NCI-H2196 (cell line): ENCODE results near the gene TUSC2.

Source experiments
- DNase-seq: peaks from one replicate; lab custom pipeline; 2025; ENCODE audit not compliant: unreplicated experiment; lab: John Stamatoyannopoulos, UW

TUSC2 gene, protein sequence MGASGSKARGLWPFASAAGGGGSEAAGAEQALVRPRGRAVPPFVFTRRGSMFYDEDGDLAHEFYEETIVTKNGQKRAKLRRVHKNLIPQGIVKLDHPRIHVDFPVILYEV

DNA sequence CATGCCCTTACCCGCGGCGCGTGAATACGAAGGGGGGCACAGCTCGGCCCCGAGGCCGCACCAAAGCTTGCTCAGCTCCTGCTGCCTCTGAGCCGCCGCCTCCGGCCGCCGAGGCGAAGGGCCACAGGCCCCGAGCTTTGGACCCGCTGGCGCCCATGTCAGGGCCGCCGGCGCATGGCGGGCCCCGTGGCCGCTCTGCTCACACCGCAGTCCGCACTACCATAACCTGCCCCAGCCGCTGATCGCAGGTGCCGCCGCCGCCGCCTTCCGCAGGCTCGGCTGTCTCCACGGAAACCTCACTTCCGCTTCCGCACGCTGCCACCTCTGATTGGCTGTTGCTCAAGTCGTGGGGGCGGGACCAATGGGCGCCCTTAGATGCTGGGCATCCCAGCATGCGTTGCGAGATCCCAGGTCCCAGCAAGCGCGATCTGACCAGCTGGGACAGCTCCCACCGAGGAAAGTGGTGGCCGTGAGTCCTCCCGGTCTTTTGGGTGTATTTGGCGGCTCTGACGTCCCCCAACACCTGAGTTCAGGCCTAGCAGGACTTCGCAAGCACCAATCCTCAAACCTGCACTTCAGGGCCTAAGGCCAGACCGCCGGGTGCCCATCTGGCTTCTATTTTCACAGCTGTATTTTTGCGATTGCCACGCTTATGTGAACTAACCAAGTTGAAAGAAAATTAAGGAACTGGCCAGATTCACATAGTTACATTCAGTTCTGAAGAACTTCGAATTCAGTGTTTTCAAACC is at the start of gene TUSC2:
TUSC2 (minus strand) TSS at position 281 of the 749 bp plus-strand sequence; CDS start at position 157, 124 bp downstream.
- DNase-seq, result peak; percentile 89

DNA sequence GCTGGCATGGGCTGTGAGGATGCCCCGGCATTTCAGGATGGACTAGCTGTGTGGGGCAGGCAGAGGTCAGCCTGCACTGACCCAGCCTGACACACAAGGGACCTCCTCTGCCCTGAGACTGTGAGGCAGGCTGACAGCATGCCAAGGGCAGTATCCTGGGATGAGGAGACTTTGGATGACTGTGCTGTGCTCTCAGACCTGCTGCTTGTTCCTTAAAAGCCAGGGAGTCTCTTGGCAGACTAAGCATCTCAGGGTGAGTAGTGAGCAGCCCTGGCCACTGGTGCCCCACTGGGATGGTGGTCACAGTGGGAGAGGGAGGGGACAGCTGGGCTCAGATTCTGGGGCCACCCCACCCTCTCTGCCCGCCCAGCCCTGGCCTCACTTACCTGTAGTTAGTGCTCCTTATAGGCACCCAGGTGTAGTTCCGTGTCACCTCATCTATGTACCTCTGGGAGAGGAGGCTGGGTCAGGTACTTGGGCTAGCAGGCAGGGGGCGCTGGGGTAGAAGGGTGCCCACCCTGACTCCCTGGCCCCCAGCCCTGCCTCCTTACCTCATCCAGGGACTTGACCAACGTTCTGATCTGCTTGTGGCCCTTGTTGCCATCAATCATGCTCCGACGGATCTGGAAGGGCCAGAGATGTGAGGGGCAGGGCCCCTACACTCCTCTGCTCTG is 47.4 kb upstream of the TUSC2 start:
- no peak for DNase-seq

DNA sequence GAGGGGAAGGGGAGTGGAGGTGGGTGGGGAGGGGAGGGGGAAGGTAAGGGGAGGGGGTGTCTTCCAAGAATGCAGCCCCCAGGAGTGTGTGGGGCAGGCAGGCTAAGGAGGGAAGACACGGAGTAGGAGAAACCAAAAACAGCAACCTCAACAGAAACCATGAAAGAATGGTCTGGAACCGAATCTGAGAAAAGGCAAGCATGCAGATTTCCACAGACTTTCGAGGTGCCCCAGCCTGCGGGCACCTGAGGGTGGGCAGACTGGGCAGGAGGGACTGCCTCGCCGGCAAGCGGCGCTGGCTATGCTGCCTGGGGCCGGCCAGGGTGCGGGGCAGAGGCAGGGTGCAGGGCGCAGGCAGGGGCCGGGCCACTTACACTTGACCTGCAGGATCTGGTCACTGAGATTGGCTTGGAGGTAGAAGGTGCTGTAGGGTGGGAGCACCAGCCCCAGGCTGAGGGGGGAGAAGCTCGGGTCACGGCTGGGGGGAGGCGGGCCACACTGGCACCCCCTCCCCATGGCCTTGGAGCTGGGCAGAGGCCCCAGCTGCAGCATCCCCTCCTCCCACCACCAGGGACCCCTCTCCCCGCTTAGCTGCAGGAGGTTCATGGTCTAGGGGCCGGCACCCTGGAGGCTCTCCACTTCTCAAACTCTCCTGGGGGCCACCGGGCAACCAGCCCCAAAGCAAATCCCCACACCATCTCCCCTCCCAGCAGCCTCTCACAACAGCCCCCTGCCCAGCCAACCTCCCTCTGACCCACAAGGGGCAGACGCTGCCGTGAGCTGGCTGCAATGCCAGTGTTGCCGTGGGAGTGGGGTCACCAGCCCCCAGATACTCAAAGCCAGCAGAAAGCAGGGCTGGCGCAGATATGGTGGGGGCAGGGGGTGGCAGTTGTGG is 46.6 kb upstream of the TUSC2 start:
- DNase-seq, result no peak

DNA sequence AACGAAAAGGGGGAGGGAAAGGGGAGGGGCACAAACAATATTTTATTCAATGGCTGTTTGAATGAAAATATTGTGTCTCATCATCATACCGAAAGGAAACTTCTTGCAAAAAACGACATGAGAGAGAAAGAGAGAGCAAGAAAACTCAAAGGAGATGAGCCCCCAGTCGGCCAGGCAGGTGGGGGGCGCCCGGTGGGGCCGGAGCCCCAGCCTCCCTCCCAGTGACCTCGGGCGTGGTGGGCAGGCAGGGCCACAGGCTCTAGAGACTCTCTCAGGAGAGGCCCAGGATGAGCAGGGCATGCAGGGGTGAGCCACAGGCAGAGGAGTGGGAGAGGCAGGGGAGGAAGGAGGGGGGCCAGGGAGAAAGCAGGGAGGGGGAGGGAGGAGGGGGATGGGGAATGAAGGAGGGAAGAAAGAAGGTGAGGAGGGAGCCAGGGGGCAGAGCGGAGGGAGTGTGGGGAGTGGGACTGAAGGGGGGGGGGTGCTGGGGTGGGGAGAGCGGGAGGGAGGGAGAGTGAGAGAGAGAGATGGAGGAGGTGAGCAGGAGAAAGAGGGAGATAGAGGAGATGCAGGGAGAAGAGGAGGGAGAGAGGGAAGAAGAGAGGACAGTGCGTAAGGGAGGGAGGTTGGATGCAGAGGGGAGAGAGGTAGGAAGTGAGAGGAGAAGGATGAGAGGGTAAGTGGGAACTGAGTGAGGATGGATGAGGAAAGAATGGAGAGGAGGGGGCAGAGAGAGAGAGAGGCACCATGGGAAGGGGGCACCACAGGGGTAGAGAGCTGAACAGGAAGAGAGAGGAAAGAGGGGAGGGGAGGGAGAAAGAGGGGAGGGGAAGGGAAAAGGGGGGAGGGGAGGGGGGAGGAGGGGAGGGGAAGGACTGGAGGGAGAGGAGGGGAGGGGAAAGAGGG is 45.4 kb upstream of the TUSC2 start:
- DNase-seq, result no peak

DNA sequence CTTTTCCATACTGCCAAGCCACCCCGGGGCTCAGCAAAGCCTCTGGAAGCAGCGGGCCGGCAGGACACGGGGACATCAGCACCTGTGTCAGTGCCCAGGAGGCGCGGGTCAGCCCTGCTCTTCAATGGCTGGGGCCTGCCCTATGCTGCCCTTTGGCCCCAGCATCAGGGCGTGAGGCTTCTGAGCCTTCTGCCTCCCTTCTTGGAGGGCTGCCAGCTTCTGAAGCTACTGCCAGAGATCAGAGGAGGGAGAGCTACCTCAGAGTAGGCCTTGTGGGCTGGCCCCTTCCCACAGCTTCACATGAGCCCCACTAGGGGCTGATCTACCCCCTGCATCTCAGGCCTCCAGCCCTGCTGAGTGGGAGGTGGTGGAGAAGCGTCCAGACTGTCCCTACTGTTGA is 44.3 kb upstream of the TUSC2 start:
- DNase-seq, result peak; percentile 11

DNA sequence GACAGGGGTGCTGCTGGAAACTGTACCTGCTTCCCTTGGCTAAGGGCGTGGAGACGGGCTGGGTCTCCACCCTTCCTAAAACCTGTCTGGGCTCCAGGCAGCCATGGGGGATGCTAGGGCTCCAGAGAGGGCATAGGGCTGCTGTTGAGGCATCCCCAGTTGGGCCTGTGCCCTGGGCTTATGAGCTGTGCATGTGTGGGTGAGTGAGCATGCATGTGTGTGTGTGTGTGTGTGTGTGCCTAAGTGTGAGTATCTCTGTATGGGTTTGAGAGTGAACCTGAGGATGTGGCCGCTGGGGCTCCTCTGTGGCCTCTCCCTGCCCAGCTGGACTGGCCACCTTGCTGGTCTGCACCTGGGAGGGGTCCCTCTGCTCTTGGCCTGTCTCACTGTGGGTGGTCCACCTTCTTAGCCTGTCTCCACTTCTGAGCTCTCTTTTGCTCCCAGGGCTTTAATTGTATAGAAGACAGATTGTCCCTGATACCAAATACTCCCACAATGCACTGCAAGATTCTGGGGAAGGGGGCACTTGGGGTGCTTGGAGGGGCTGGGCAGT is 43.2 kb upstream of the TUSC2 start:
- DNase-seq, result no peak

DNA sequence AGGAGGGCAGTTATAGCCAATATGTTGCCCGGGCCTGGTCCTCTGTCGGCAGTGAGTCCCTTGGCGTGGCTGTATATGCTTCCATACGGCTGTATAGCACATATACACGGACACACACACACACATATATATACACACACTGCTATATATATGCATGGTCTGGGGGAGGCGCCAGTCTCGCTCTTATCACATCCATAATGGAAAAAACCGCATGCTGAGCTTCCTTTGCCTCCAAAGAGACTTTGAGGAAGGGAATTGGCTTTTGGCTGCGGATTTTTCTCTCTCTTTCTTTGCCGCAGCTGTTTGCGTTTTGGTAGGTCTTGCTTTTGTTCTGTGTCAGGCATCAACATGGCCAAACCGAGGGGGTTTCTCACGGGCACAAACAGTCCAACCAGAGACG is 42.6 kb upstream of the TUSC2 start:
- no peak for DNase-seq

DNA sequence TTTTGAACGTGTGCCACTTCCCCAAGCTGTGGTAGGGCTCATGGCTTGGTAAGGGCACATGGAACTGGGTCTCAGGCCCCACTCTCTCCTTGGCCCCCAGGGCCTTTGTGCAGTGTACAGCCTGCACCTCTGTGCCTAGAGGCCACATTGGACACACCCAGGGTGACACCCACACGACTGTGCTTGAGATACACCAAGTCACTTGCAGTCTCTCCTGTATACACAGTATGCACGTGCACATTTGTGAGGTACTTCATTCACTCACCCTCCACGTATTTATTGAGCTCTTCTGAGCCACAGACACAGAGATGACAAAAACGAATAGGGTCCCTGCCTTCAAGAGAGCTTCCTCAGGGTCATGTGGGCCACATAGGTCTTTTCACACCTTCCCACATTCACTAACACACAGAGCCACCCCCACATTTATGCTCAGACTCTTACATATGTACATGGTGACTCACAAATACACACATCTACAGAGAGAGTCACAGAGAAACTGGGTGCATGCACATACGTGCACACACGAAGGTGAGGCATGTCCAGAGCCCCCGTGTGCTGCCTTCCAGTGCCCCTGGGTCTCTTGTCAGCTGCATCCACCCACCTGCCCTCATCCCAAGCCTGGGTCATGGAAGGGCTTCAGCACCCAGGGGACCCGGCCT is 41.1 kb upstream of the TUSC2 start:
- DNase-seq, result no peak

DNA sequence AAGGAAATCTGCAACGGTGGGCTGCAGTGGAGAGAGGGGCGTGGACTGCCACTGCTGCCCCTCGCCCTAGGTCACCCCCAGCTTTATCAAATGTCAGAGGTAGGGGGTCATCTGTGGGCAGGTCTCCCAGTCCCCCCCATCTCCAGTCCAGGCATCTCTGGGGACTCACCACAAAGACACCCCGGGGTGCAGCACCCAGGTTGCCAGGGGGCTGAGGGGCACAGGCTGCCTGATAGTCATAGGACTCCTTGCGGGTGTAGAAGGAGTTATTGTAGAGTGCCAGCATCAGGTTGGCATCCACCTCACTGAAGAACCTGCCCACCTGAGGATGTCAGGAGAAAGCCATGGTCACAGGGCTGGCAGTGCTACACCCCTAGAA is 37.8 kb upstream of the TUSC2 start:
- no peak for DNase-seq

DNA sequence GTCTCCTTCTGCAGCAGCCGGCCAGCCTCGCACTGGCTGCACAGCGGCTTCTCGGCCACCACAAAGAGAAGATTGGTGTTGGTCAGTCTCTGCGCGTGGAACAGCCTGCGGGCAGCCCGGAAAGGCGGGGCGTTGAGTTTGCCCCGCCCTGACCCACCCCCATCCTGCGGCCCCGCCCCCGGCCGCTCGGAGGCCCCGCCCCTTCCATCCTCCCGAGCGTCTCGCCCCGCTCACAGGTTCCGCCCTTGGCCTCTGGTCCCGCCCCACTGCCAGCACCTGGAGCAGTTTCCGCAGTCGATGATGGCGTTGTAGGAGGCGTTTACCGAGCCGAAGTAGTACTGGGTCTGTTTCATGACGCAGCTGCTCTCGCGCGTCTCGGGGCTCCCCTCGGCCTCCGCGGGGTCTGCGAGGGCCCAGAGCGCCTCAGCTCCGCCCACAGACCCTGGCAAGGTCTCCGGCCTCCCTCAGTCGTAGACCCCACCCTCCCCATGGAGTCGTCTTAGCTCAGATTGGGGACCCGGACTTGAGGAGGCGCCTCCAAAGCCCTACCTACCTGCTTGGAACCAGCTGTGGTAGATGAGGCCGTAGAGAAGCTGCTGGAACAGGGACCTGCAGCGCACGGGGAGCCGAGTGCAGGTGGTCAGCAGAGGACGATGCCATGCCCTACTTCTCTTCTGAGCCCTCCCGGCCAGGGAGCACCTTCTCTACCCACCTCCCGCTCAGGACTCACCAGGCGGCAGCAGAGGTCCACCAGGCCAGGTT is 37.2 kb upstream of the TUSC2 start:
- DNase-seq, result no peak

DNA sequence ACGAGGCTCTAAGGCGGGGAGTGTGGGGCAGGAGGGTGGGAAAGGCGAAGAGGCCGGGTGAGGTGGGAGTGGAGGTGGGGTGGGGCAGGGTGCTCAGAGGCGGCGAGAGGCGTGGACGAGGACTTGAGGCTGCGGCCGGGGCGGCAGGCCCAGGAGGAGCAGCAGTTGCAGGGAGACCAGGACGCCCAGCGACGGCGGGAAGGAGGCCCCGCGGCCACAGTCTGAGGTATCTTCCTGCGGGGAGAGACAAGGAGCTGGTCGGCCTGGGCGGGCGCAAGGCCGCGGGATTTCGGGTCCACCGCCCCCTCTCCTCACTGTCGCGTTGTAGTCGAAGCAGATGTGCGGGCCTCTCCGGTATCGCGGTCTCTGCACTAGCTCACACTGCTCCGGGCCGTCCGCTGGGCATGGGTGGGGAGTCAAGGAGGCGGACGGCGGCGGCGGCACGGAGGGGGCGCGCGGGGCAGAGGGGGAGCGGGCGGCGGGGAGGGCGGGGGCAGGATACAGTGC is 36.6 kb upstream of the TUSC2 start:
- DNase-seq, result no peak

DNA sequence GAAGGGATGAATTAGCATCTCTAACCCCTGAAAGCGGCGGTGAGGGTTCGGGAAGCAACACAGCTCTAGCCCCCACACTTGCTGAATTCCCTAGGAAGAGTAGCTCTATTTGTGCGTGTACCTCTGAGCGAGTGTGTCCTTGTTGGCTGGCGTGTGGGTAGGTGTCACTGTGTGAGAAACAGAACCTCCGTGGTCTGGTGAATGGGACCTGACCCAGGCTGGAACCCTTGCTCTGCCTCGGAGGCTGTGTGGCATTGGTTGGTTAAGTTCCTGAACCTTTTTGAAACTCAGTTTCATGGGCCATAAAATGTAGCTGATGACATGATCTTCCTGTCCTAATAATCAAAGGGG is 31.7 kb upstream of the TUSC2 start:
- DNase-seq, result no peak

DNA sequence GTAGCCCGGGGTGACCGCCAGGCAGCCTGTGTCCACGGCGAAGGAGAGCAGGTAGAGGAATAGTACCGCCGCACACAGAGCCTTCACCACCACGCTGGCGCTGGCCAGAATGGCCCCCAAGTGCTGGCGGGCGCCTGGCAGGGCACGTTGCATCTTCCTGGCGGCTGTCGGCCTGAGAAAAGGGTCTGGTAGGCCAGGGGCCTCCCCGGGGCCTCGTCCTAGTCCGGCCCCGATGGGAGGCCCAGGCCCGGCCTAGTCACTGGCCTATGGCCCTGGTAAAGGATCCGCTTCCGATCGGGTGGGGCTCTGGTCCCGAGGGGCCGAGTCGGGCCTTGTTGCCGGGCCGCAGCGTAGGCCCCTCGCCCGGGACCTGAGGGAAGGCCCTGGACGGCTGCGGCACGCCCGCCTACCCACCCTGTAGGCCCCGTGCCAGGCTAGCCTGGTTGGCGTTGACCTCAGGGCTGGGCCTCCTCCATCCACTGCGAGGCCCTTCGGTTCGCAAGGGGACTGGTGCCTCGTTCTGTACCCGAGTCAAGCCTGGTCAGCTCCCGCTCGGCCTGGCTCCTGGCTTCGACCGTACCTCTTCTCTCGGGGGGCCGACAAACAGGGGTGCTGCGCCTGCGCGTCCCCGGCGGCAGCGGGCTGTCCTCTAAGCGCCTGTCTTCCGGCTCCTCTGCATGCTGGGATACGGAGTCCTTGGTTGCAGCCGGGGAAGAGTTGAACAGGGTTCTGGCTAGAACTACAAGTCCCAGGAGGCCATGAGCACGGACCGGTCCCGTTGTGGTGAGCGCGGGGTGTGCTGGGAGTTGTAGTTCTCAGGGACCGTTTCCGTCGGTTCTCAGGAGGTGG is 31.1 kb upstream of the TUSC2 start, which contains the start of gene TMEM115:
TMEM115 (minus strand) TSS at position 611 of the 849 bp plus-strand sequence; CDS start at position 153, 458 bp downstream.
- DNase-seq, result peak; percentile 79

DNA sequence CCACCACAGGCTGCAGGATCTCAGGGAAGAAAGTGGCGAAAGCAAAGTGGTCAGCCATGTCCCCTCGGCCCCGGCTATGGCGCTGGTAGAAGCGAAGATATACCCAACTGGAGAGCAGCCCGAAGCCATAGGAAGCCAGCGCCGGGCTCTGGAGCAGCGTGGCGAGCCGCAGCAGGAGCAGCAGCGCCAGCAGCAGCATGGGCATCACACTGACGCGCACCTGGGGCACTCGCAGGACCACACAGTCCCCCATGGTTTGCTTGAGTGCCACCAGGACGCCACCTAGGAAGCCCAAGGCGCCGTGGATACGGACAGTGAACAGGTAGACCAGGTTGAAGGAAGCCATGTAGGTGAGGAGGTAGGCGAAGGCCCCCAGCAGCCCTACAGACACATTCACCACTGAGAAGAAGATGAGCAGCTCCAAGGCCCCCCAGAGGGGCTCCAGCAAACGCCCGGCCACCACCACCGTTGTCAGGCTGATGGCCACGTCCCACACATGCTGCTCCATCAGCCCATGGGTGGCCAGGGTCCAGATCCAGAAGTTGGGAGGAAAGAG is 30.4 kb upstream of the TUSC2 start:
- no peak for DNase-seq

DNA sequence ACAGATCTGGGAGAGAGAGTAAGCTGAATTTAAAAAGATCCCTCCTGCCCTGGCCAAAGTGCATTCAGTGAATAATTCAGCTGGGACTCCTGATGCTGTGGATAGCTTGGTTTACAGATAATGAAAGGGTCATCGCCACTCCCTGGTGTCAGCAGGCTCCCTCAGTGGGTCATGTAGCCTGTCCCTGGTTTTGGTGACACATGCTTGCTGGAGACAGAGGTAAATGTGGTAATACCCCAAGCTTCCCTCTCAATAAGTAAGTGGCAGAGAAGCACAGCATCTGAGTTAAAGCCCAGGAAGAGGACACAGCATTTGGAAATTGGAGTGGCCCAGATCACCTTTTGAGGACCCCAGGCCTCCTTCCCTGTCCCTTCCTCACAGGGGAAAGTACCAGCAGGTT is 29.5 kb upstream of the TUSC2 start:
- no peak for DNase-seq

DNA sequence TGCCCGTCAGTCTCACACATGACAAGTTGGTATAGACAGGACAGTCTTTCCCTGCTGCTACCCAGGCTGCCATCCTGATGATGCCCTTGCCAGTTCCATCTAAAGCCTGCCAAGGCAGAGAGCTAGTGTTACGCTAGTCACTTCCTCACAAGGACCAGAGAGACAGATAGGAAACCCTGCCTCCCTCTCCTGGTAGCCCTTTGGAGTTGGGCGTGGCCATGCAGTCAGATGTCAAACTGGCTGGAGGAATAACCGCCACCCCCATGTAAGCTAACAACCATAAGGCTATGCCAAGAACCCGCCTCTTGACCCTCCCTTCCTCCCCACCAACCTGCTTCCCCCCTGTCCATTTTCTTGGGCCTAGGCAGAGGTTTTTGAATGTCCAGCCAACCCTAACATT is 28.5 kb upstream of the TUSC2 start:
- peak; percentile 39 for DNase-seq

DNA sequence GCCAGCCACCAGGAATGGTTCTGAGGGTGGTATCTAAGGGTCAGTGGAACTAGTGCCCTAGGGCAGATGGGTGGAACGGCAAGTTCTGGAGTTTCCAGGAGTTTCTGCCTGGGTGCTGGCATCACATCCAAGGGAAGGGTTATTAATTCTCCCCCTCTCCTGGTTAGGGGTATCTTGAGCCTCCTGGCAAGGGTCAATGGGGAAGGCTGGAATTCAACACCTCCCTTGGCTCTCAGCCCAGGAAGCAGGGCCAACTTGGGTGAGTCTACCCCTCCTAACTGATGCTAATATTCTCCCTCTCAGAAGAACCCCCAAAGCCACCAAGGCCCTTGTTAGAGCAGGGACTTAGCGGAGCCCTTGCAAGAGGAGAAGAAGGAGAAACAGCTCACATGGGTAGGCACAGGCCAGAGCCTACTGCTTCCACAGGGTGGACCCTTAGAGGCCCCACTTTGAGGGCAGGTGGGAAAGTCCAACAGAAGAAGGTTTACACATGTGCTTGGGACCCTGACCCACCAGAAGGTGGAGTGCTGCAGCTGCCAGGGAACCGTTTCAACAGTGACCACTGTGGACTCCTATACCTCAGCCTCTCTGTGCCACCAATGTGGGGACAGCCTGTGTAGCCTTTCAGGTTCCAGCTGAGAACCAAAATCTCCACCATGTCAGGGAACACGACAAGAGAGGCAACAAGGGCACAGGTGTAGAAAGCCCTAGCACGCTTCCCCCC is 28.0 kb upstream of the TUSC2 start:
- peak; percentile 1 for DNase-seq
